Stomach (tissue), 9 donors: ENCODE results near the gene HENMT1. TPM values are rescaled to one million over a fixed set of nuclear protein-coding genes. Genes with fewer than 3 reads are reported as not detected.
"Not testable (repeated sequence)": the region's sequence is repeated elsewhere in the genome, so short reads cannot be mapped to it uniquely, and the experiment has no call there.

Source experiments
- DNase-seq, 2 donors: peaks; one replicate each; pipeline versions ENCODE4 v3.0.0 to v3.0.0-alpha.2; 2013 to 2019
- H3K27ac ChIP-seq, 5 donors: fragments of 200-600 bp in 4 of 5; sonication (generic) in 4 of 5; one replicate each; pipeline ENCODE4 v1.5.1; 2013 to 2019; ENCODE audit warnings: mild to moderate bottlenecking in 1 of 5, moderate library complexity in 1 of 5
- H3K27me3 ChIP-seq, 3 donors: fragments of 200-600 bp; sonication (generic); one replicate each; pipeline ENCODE4 v1.5.1; 2017 to 2019; ENCODE audit warnings: mixed run types in 1 of 3
- H3K36me3 ChIP-seq, 4 donors: fragments of 200-600 bp; sonication (generic); 1 replicate in 3 of 4; 2 replicates in 1 of 4; pipeline ENCODE4 v1.5.1; 2016 to 2019
- H3K4me1 ChIP-seq, 4 donors: fragments of 200-600 bp; sonication (generic); one replicate each; pipeline ENCODE4 v1.5.1; 2016 to 2019
- H3K4me3 ChIP-seq, 4 donors: fragments of 200-600 bp; sonication (generic) in 3 of 4; one replicate each; pipeline ENCODE4 v1.5.1; 2016 to 2019; ENCODE audit warnings: mild to moderate bottlenecking in 1 of 4
- H3K9me3 ChIP-seq, 4 donors: fragments of 200-600 bp; sonication (generic); one replicate each; pipeline ENCODE4 v1.5.1; 2016 to 2019
- EP300 ChIP-seq: sonication (generic); formaldehyde crosslinking; IDR thresholded peaks from one replicate; pipeline ENCODE4 v1.6.1; 2017; ENCODE audit warnings: antibody characterized with exemption
- POLR2A ChIP-seq, 4 donors: fragments of 450-650 bp; IDR thresholded peaks; one replicate each; pipeline ENCODE4 v1.6.1; 2016; ENCODE audit warnings: antibody characterized with exemption in 4 of 4, control low read depth in 2 of 4, mild to moderate bottlenecking in 1 of 4, moderate library complexity in 1 of 4
- POLR2AphosphoS5 ChIP-seq, 3 donors: sonication (generic); formaldehyde crosslinking; IDR thresholded peaks; one replicate each; pipeline ENCODE4 v1.6.1; 2016; ENCODE audit warnings: antibody characterized with exemption in 3 of 3
- WGBS, 5 donors: extraction: QIAGEN DNeasy Blood & Tissue Kit in 3 of 5; methylation state at CpG; one replicate each; pipeline versions ENCODE4 v1.1.5 to v1.1.7; 2013 to 2018; 5-methylcytosine and 5-hydroxymethylcytosine counted together
- intact Hi-C: fragments of 100-400 bp; cut with DNase I; formaldehyde crosslinking; loops from one replicate; pipeline ENCODE4 v1.15.1; 2023; ENCODE audit warnings: low total_unique reads
- polyA plus RNA-seq, 3 donors: library from polyadenylated mRNA; stranded (reverse); fragments of 200-250 nt; gene quantifications; one replicate each; pipeline ENCODE4 v1.2.3, GENCODE V29; 2013
- total RNA-seq, 5 donors: library from RNA; depleted of rRNA; stranded (reverse); fragments of >200 nt; gene quantifications; one replicate each; pipeline versions ENCODE4 v1.1.0 to v1.2.3, GENCODE V29; 2014 to 2016
- TF ChIP-seq, protein P1 (sequence below), 7 experiments: fragments of 450-650 bp in 4 of 7; fragments of 200-600 bp in 3 of 7; sonication (generic) in 3 of 7; IDR thresholded peaks; one replicate each; pipeline ENCODE4 v1.5.1; 2016 to 2019; ENCODE audit warnings: antibody characterized with exemption in 7 of 7, control low read depth in 2 of 7, mild to moderate bottlenecking in 1 of 7
- donor health status: healthy with polysubstance abuse.
- donor health status: Bipolar disorder and iron deficiency.
- donor health status: healthy.

The HENMT1 gene
- total and polyA plus RNA-seq, 8 donors = 1.7 to 7.3 (median 3.0) TPM; not detected in 2

DNA sequence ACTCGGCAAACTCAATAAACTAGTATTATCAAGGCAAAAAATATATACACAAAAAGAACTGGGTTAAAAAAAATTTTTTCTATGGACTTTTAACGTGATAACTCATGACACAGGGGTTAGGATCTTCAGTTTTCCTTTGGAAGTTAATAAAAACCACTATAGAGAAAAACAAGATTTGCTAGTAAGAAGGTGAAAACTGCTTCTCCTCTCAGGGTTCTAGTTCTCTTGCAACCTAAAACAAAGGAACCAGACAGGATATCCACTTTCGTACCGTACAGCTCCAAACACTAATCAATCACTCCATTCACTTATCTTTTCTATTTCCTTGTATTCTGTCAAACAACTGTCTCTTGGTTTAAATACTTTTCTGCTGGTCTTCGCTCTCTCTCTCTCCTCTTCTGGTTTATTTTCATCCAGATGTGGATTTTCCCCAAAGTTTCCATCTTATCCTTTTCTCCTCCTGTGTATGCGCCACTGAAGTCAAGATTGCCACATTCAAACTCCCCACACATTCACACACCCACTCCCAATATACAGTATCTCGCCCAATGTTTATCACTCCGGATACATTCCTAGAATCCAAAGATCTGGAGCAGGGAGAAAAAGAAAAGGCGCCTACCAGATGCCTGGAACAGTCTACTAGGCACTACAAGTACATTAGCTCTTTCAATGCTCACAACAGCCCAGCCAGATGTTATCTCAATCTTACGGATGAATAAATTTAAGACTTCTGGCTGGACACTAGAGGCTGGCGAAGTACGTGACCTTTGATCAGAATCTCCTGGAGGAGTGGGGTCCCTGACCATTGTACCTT lies 30.4 kb upstream of the HENMT1 start:
- Histone ChIP-seq H3K4me3 (peak overlapping the region; percentile 71 to 92 (median 88)), H3K27ac (peak overlapping the region; percentile 98 to 100 (median 98)), H3K9me3 (no peaks in the 10 kb centered on the region), H3K27me3 (no peaks in the 10 kb centered on the region), H3K36me3 (peaks cover under 1 to 11% (median 11%) of the 10 kb centered on the region in 4 donors), H3K4me1 (peaks cover 13 to 38% (median 26%) of the 10 kb centered on the region in 4 donors)
- no peak for DNase-seq
- 14 to 20% (median 19%) methylated on average over 12 of the region's 12 CpGs for WGBS, 5 donors
- intact Hi-C loops = no loop called here
- TF ChIP-seq, protein P1, sequence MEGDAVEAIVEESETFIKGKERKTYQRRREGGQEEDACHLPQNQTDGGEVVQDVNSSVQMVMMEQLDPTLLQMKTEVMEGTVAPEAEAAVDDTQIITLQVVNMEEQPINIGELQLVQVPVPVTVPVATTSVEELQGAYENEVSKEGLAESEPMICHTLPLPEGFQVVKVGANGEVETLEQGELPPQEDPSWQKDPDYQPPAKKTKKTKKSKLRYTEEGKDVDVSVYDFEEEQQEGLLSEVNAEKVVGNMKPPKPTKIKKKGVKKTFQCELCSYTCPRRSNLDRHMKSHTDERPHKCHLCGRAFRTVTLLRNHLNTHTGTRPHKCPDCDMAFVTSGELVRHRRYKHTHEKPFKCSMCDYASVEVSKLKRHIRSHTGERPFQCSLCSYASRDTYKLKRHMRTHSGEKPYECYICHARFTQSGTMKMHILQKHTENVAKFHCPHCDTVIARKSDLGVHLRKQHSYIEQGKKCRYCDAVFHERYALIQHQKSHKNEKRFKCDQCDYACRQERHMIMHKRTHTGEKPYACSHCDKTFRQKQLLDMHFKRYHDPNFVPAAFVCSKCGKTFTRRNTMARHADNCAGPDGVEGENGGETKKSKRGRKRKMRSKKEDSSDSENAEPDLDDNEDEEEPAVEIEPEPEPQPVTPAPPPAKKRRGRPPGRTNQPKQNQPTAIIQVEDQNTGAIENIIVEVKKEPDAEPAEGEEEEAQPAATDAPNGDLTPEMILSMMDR (IDR thresholded peaks at IDR 0.05) = no peak
- TF ChIP-seq EP300 (no peak), POLR2A (IDR thresholded peaks at IDR 0.05) (no peak), POLR2AphosphoS5 (IDR thresholded peaks at IDR 0.05) (no peak)

DNA sequence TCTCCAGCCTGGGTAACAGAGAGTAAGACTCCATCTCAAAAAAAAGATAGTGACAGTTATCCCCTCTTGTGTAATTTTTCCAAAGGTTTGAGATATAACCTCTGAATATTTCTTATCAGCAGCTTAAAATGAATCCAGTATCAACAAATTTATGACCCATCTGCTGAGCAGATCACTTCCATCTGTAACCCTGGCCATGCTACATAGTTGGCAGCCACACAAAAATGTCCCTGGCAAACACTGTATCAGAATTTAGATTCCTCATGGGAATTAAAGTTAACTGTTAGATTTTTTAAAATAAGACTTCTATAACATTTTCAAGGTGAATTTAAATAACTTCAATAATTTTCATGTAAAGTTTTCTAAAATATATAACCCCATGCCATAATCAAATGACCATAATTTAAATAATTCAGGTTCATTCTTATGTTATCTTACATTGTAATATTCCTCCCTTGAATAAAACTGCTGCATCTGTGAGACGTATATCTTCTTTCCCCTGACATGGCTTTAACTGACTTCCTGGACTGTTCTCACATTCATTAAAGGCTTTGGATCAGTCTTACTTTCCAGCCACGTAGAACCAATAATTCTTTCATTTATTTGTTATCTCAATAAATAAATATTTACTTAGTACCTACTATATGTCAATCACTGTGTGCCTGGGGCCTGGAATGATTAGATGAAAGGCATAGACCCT lies 25.9 kb upstream of the HENMT1 start:
- Histone ChIP-seq H3K36me3 (no peaks in the 10 kb centered on the region), H3K4me1 (peaks cover 7 to 9% (median 8%) of the 10 kb centered on the region in 4 donors), H3K4me3 (no peak overlapping the region), H3K27me3 (no peaks in the 10 kb centered on the region), H3K27ac (no peak overlapping the region), H3K9me3 (no peaks in the 10 kb centered on the region)
- TF ChIP-seq POLR2A (IDR thresholded peaks at IDR 0.05) (no peak), EP300 (no peak), POLR2AphosphoS5 (IDR thresholded peaks at IDR 0.05) (no peak)
- TF ChIP-seq, protein P1 (IDR thresholded peaks at IDR 0.05) = no peak
- WGBS, 5 donors = 19 to 39% (median 31%) methylated on average over 2 of the region's 2 CpGs
- no peak for DNase-seq
- intact Hi-C loops = no loop called here

DNA sequence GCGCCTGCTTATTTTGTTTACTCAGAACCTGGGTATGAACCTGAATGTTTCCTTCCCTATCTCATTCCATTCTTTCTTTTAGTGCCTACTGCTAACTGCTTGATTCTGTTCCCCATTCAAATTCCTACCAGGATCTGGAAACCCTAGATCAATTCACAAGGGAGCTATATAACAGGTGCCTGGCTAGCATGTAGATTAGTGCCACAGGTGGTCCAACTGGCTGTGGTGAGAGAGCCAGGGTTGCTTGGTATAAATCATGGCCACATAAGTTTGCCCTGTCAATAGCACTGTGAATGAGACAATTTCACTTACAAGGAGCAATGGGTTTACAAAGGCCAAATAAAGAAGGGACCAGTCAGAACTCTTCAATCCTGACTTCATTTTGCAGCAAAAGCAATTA lies 24.6 kb upstream of the HENMT1 start:
- WGBS, 5 donors = 31 to 54% (median 37%) methylated on average over 1 of the region's 1 CpG
- no peak overlapping the region for H3K27ac ChIP-seq
- no peak overlapping the region for H3K4me3 ChIP-seq
- H3K27me3 ChIP-seq = no peaks in the 10 kb centered on the region
- TF ChIP-seq EP300 (no peak), POLR2A (IDR thresholded peaks at IDR 0.05) (no peak), POLR2AphosphoS5 (IDR thresholded peaks at IDR 0.05) (no peak)
- TF ChIP-seq, protein P1 (IDR thresholded peaks at IDR 0.05) = no peak
- DNase-seq = no peak
- no peaks in the 10 kb centered on the region for H3K9me3 ChIP-seq
- intact Hi-C loops = no loop called here
- no peaks in the 10 kb centered on the region for H3K4me1 ChIP-seq
- no peaks in the 10 kb centered on the region for H3K36me3 ChIP-seq

DNA sequence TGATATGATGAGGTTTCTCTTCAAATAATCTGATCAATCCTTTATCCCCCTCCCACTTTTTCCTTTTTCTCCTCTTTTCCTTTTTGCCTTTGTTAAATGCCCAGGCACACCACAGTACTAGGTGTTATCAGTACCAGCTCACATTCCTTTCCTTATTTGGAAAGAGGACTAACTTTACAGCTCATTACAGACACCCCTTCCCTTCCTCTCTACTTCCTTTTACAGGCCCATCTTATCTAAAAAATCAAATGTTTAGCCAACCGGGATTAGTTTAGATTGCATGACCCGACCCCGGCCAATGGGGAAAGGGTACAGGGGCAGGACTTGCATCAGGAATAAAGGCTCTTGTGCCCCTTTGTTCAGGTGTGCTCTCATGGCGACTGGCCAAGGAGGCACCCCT lies 20.8 kb upstream of the HENMT1 start:
- not testable (repeated sequence) for DNase-seq

More for the DNA sequence above, 20.8 kb upstream of the HENMT1 start:
- H3K27me3 ChIP-seq, intact Hi-C loops, H3K36me3 ChIP-seq, H3K4me1 ChIP-seq, H3K27ac ChIP-seq, H3K9me3 ChIP-seq, H3K4me3 ChIP-seq: not testable (repeated sequence)
- WGBS, 5 donors = 34 to 64% (median 36%) methylated on average over 4 of the region's 4 CpGs
